ENCODE results near the gene ZBTB20. TPM values are rescaled to one million over a fixed set of nuclear protein-coding genes. Genes with fewer than 3 reads are reported as not detected.

The ZBTB20 gene
- total and polyA plus RNA-seq, 7 donors = under 0.01 to 113 (median 58.6) TPM

GRCh38 chr3:114384558-114384903 is 762.6 kb downstream of the ZBTB20 start:
- H3K4me1 ChIP-seq = peaks cover 0 to 39% (median 30%) of the 10 kb centered on the region in 4 donors
- H3K27ac ChIP-seq = peak overlapping the region; percentile 74 to 80 (median 77)
- H3K9me3 ChIP-seq = no peaks in the 10 kb centered on the region
- peaks cover 4 to 22% (median 9%) of the 10 kb centered on the region in 4 donors for H3K36me3 ChIP-seq
- peak overlapping the region; percentile 28 to 47 (median 44) for H3K4me3 ChIP-seq
- intact Hi-C loops (cut with DNase I) = loop anchor here (5.0 to 10.0 kb wide), 5 partner anchors 33 to 760 kb away; partner anchors contain the start of gene ZBTB20
- no peaks in the 10 kb centered on the region for H3K27me3 ChIP-seq
- no peak for TF ChIP-seq EP300 (IDR thresholded peaks at IDR 0.05)
- TF ChIP-seq CTCF (IDR thresholded peaks at IDR 0.05) = no peak
- TF ChIP-seq POLR2AphosphoS5 (IDR thresholded peaks at IDR 0.05) = no peak
- TF ChIP-seq POLR2A (IDR thresholded peaks at IDR 0.05) = no peak
- 74 to 78% methylated on average over 4 of the region's 4 CpGs for WGBS, 2 donors
- no peak for DNase-seq

- H3K27me3 ChIP-seq = no peaks in the 10 kb centered on the region
- peak overlapping the region; percentile 74 to 80 (median 77) for H3K27ac ChIP-seq
- H3K9me3 ChIP-seq = no peaks in the 10 kb centered on the region
- 40 to 54% methylated on average over 12 of the region's 12 CpGs for WGBS, 2 donors
- H3K4me1 ChIP-seq = peaks cover 0 to 44% (median 33%) of the 10 kb centered on the region in 4 donors
- peak; percentile 73 to 93 (median 86) for TF ChIP-seq CTCF (IDR thresholded peaks at IDR 0.05)
- TF ChIP-seq POLR2AphosphoS5 (IDR thresholded peaks at IDR 0.05) = peak in 3 of 4 donors; percentile 30 to 39 (median 38)
- TF ChIP-seq EP300 (IDR thresholded peaks at IDR 0.05) = no peak
- no peak for TF ChIP-seq POLR2A (IDR thresholded peaks at IDR 0.05)
- intact Hi-C loops (cut with DNase I) = loop anchor here (5.0 to 10.0 kb wide), 5 partner anchors 33 to 761 kb away; partner anchors contain the start of gene ZBTB20
- peak overlapping the region; percentile 28 to 47 (median 44) for H3K4me3 ChIP-seq
- peaks cover 4 to 21% (median 9%) of the 10 kb centered on the region in 4 donors for H3K36me3 ChIP-seq
- peak; percentile 92 for DNase-seq
Measured at GRCh38 chr3:114383875-114384557, 763.1 kb downstream of the ZBTB20 start.

GRCh38 chr3:114380233-114380651 is 766.8 kb downstream of the ZBTB20 start:
- Histone ChIP-seq H3K4me3 (no peak overlapping the region), H3K27me3 (no peaks in the 10 kb centered on the region), H3K36me3 (peaks cover 0 to 17% (median 0%) of the 10 kb centered on the region in 4 donors), H3K9me3 (no peaks in the 10 kb centered on the region), H3K27ac (peak overlapping the region; percentile 70 to 85 (median 78)), H3K4me1 (peaks cover 0 to 77% (median 65%) of the 10 kb centered on the region in 4 donors)
- TF ChIP-seq EP300 (IDR thresholded peaks at IDR 0.05) = peak in 1 of 4 donors; percentile 29
- TF ChIP-seq CTCF (IDR thresholded peaks at IDR 0.05) = no peak
- peak; percentile 15 to 63 (median 58) for TF ChIP-seq POLR2AphosphoS5 (IDR thresholded peaks at IDR 0.05)
- intact Hi-C loops (cut with DNase I) = loop anchor here (5.0 to 10.0 kb wide), 5 partner anchors 37 to 765 kb away; partner anchors contain the start of gene ZBTB20
- DNase-seq = peak; percentile 87
- 10 to 62% methylated on average over 4 of the region's 4 CpGs for WGBS, 2 donors

- Histone ChIP-seq H3K9me3 (no peaks in the 10 kb centered on the region), H3K27me3 (no peaks in the 10 kb centered on the region), H3K4me1 (peaks cover 0 to 78% (median 68%) of the 10 kb centered on the region in 4 donors), H3K36me3 (peaks cover 0 to 17% (median 0%) of the 10 kb centered on the region in 4 donors), H3K27ac (peak overlapping the region; percentile 70 to 85 (median 78)), H3K4me3 (no peak overlapping the region)
- WGBS, 2 donors = 76 to 80% methylated on average over 4 of the region's 4 CpGs
- no peak for DNase-seq
- no peak for TF ChIP-seq POLR2A (IDR thresholded peaks at IDR 0.05)
- no peak for TF ChIP-seq EP300 (IDR thresholded peaks at IDR 0.05)
- no peak for TF ChIP-seq POLR2AphosphoS5 (IDR thresholded peaks at IDR 0.05)
- TF ChIP-seq CTCF (IDR thresholded peaks at IDR 0.05) = no peak
- intact Hi-C loops (cut with DNase I) = no loop called here
Measured at GRCh38 chr3:114379266-114379665, 767.8 kb downstream of the ZBTB20 start.
